Activated B cell treated with CpG ODN at 0.5 μM for 24 hours (primary cell): ENCODE data around the gene ABCC5. TPM values are rescaled to one million over a fixed set of nuclear protein-coding genes. Genes with fewer than 3 reads are reported as not detected.

Experiments used
- ATAC-seq: fragments of 200-7000 bp; cut with Tn5 transposase; one replicate; pipeline ENCODE4 v1.10.0; 2021; ENCODE audit warnings: low read depth, mild to moderate bottlenecking, moderate library complexity
- CTCF ChIA-PET: fragments of 350-600 bp; sonication (Branson Sonifier 250); formaldehyde crosslinking; loops from one replicate; lab custom pipeline; 2021; ENCODE audit warnings: antibody characterized with exemption; lab: Charles Lee
- POLR2A ChIA-PET: fragments of 350-600 bp; sonication (Branson Sonifier 250); formaldehyde crosslinking; loops from one replicate; lab custom pipeline; 2021; ENCODE audit warnings: antibody characterized with exemption; lab: Charles Lee
- DNase-seq: peaks from one replicate; pipeline ENCODE4 v3.0.0; 2022
- H3K27ac Mint-ChIP-seq: one replicate; pipeline ENCODE4 v1.8.0; 2020; ENCODE audit warnings: mixed read lengths
- H3K27me3 Mint-ChIP-seq: one replicate; pipeline ENCODE4 v1.8.0; 2021; ENCODE audit warnings: mixed read lengths
- H3K36me3 Mint-ChIP-seq: one replicate; pipeline ENCODE4 v1.8.0; 2021; ENCODE audit warnings: low read depth, mixed read lengths
- H3K4me1 Mint-ChIP-seq: one replicate; pipeline ENCODE4 v1.8.0; 2021; ENCODE audit warnings: mixed read lengths
- H3K4me3 Mint-ChIP-seq: one replicate; pipeline ENCODE4 v1.8.0; 2020; ENCODE audit warnings: mild to moderate bottlenecking, mixed read lengths
- H3K9me3 Mint-ChIP-seq: one replicate; pipeline ENCODE4 v1.8.0; 2020; ENCODE audit warnings: mixed read lengths
- intact Hi-C: fragments of 100-400 bp; cut with micrococcal nuclease; formaldehyde crosslinking; loops from one replicate; pipeline ENCODE4 v1.15.1; 2024
- total RNA-seq: library from RNA; stranded (reverse); gene quantifications from 2 replicates; pipeline ENCODE4 v1.2.3, GENCODE V29; 2022
- TF ChIP-seq, protein P1 (sequence below): fragments of 200-600 bp; IDR thresholded peaks from one replicate; pipeline ENCODE4 v1.8.0; 2022; ENCODE audit warnings: antibody characterized with exemption, mild to moderate bottlenecking

Gene ABCC5
- total RNA-seq, 1 donor from 2014 or later = 10.6 TPM

DNA sequence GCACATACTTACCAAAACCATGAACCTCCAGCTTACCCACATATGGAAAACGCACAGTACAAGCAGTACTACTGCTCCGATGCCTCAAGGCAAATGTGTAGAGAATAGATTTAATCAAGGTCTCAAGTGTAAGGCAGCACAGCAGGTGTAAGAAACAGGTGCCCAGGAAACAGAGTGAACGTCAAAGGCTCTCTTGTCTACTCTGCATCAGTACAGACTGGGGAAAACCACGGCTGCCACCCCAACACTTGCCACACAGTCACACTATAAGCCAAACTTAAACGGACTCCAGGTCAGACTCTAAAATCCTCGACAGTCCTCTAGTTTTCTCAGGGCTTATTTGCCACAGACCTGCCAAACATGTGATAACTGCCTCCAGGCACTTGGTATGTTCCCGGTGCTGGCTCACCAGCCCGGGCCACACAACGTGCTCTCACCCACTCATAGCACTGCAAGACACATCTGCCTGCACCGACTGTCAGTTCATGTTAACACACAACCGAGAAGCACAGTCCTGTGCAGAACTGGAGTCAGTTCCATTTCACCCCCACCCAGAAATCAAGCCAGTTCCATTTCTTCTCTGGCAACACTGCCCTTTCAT lies 30.6 kb downstream of the ABCC5 start:
- Mint-ChIP-seq H3K4me3 (no peak overlapping the region), H3K27me3 (no peaks in the 10 kb centered on the region), H3K9me3 (no peaks in the 10 kb centered on the region), H3K36me3 (peaks cover 56% of the 10 kb centered on the region), H3K4me1 (no peaks in the 10 kb centered on the region), H3K27ac (no peak overlapping the region)
- ChIA-PET CTCF (no interaction called here), POLR2A (interaction anchor here (0.6 kb wide), 1 partner anchor 40 kb away, joined by 3 read pairs; no protein-coding TSS in a partner anchor)
- no peak for DNase-seq
- ATAC-seq = no peak
- intact Hi-C loops = no loop called here
- TF ChIP-seq, protein P1, sequence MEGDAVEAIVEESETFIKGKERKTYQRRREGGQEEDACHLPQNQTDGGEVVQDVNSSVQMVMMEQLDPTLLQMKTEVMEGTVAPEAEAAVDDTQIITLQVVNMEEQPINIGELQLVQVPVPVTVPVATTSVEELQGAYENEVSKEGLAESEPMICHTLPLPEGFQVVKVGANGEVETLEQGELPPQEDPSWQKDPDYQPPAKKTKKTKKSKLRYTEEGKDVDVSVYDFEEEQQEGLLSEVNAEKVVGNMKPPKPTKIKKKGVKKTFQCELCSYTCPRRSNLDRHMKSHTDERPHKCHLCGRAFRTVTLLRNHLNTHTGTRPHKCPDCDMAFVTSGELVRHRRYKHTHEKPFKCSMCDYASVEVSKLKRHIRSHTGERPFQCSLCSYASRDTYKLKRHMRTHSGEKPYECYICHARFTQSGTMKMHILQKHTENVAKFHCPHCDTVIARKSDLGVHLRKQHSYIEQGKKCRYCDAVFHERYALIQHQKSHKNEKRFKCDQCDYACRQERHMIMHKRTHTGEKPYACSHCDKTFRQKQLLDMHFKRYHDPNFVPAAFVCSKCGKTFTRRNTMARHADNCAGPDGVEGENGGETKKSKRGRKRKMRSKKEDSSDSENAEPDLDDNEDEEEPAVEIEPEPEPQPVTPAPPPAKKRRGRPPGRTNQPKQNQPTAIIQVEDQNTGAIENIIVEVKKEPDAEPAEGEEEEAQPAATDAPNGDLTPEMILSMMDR = no peak

GRCh38 chr3:183984749-183985729 lies 32.6 kb downstream of the ABCC5 start:
- ChIA-PET CTCF (no interaction called here), POLR2A (no interaction called here)
- H3K27ac Mint-ChIP-seq = no peak overlapping the region
- no peak for DNase-seq
- no peak overlapping the region for H3K4me3 Mint-ChIP-seq
- H3K9me3 Mint-ChIP-seq = no peaks in the 10 kb centered on the region
- TF ChIP-seq, protein P1 = no peak
- intact Hi-C loops = no loop called here
- H3K36me3 Mint-ChIP-seq = peaks cover 59% of the 10 kb centered on the region
- H3K27me3 Mint-ChIP-seq = no peaks in the 10 kb centered on the region
- H3K4me1 Mint-ChIP-seq = no peaks in the 10 kb centered on the region
- no peak for ATAC-seq

GRCh38 chr3:183984127-183984740 lies 33.5 kb downstream of the ABCC5 start:
- Mint-ChIP-seq H3K9me3 (no peaks in the 10 kb centered on the region), H3K4me1 (no peaks in the 10 kb centered on the region), H3K4me3 (no peak overlapping the region), H3K27ac (no peak overlapping the region), H3K36me3 (peaks cover 58% of the 10 kb centered on the region), H3K27me3 (no peaks in the 10 kb centered on the region)
- POLR2A ChIA-PET = no interaction called here
- no peak for ATAC-seq
- intact Hi-C loops = no loop called here
- CTCF ChIA-PET = no interaction called here
- TF ChIP-seq, protein P1 = no peak
- no peak for DNase-seq

- ChIA-PET POLR2A (no interaction called here), CTCF (interaction anchor here (0.6 kb wide), 1 partner anchor 87 kb away, joined by 3 read pairs; no protein-coding TSS in a partner anchor)
- H3K4me1 Mint-ChIP-seq = no peaks in the 10 kb centered on the region
- H3K4me3 Mint-ChIP-seq = no peak overlapping the region
- H3K36me3 Mint-ChIP-seq = peaks cover 44% of the 10 kb centered on the region
- H3K27me3 Mint-ChIP-seq = no peaks in the 10 kb centered on the region
- peak overlapping the region; percentile 24 for H3K27ac Mint-ChIP-seq
- TF ChIP-seq, protein P1 = no peak
- no peaks in the 10 kb centered on the region for H3K9me3 Mint-ChIP-seq
- ATAC-seq = no peak
- DNase-seq = no peak
- intact Hi-C loops = no loop called here
Observed at GRCh38 chr3:183981990-183982644, 35.6 kb downstream of the ABCC5 start.
